ENCODE data around the gene TAGLN.
"Not testable (repeated sequence)": the region's sequence is repeated elsewhere in the genome, so short reads cannot be mapped to it uniquely, and the experiment has no call there.

Gene TAGLN

GRCh38 chr11:117181586-117182550, 17.3 kb upstream of the TAGLN start:
- DNase-seq: no peak

GRCh38 chr11:117182551-117182935, 16.6 kb upstream of the TAGLN start:
- DNase-seq: no peak

DNA sequence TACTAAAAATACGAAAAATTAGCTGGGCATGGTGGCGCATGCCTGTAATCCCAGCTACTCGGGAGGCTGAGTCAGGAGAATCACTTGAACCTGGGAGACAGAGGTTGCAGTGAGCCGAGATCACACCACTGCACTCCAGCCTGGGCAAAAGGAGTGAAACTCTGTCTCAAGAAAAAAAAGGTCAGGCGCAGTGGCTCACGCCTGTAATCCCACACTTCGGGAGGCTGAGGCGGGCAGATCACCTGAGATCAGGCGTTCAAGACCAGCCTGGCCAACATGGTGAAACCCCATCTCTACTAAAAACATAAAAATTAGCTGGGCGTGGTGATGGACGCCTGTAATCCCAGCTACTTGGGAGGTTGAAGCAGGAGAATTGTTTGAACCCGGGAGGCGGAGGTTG, 16.0 kb upstream of the TAGLN start:
- not testable (repeated sequence) for DNase-seq

DNA sequence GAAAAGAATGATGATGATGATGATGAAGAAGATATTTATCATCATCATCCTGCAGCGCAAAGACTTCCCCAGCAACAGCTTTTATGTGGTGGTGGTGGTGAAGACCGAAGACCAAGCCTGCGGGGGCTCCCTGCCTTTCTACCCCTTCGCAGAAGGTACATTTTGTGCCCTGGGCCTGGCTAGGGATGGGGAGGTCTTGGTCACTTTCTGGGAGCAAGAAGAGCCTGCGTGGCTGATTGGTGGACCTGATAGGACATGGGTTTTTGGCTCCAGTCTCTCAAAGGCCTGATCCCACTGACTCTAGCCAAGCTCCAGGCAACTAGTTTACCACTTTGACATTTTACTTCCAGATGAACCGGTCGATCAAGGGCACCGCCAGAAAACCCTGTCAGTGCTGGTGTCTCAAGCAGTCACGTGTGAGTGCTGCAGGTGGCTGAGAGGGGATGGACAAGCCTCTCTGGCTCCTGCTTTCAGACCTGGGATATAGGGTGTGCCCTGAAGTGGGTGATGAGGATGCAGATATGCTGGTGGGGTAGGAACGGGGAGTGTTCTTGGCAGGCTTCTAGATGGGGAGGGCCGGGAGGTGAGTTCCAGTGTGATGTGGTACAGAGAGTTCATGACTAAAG, 15.3 kb upstream of the TAGLN start:
- DNase-seq: no peak

DNA sequence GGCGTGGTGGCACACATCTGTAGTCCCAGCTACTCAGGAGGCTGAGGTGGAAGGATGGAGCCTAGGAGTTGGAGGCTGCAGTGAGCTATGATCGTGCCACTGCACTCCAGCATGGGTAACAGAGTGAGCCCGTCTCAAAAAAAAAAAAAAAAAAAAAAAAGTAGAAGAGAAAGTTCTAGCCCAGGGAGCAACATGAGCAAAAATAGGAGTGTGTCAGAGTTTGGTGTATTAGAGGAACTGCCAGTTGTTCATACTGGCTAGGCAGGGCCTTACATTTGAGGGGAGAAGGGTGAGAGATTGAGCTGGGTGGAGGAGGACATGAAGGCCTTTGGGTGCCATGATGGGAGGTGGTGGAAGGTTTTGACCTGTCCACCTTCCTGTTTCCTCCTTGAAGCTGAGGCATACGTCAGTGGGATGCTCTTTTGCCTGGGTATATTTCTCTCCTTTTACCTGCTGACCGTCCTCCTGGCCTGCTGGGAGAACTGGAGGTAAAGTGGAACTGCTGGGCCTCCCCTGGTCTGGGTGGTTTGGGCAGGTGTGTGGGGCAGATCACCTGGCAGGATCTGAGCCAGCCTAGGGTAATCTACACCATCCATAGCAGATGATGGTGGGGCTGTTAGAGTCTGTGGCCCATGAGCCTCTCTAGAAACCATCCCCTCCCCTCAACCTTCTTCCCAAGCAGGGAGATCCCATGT, 13.3 kb upstream of the TAGLN start:
- no peak for DNase-seq

DNA sequence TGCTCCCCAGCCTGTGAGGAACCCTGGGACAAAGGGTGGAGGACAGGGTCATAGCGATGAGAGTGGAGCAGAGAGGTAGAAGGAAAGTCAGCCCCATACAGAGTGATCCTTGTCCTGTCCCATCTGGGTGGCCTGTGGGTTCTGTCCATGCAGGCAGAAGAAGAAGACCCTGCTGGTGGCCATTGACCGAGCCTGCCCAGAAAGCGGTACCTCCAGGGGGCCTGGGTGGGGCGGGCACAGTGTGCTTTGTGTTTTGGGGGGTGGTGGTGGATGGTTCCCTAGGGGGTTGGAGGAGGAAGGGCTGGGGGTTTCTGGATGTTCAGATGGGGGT, 12.8 kb upstream of the TAGLN start:
- no peak for DNase-seq

- no peak for DNase-seq
These were observed 12.2 kb upstream of the TAGLN start for GRCh38 chr11:117187007-117187406.

DNA sequence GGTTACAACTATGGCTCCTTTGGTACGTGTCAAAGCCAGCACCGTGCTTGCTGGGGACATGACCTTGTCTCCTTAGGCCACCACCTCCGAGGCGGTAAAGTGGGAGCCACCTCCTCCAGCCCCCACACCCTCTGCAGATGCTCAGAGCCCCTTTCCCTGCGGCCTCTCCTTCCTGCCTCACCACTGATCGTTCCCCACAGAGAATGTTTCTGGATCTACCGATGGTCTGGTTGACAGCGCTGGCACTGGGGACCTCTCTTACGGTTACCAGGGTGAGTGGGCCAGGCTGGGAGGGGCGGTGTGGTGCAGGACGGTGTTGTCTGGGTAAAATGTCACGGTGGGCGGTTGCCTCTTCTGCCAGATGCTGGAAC, 11.8 kb upstream of the TAGLN start:
- DNase-seq: no peak

GRCh38 chr11:117187799-117188481, 11.2 kb upstream of the TAGLN start:
- no peak for DNase-seq

- no peak for DNase-seq
These were observed 10.5 kb upstream of the TAGLN start for GRCh38 chr11:117188620-117189081.

GRCh38 chr11:117189191-117189940, 9.8 kb upstream of the TAGLN start:
- no peak for DNase-seq

DNA sequence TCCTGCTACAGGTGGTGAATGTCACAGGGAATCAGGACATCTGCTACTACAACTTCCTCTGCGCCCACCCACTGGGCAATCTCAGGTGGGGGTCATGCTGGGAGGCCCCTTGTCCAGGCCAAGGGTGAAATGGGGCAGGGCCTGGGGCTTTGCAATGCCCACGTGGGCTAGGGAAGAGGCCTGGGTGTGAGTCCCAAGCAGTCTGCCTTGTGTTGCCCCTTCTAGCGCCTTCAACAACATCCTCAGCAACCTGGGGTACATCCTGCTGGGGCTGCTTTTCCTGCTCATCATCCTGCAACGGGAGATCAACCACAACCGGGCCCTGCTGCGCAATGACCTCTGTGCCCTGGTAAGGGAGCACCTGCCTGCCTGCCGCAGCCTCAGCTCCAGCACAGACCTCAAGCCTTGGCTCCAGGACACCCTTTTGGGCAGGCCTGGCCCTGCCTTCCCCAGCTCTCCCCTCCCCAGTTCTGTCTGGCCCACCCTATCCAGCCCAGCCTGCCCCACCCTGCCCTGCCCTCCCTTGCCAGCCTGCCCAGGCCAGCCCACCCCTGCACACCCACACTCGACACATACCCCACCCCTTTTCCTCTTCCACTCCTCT, 9.1 kb upstream of the TAGLN start:
- DNase-seq: no peak

GRCh38 chr11:117191680-117192400, 7.3 kb upstream of the TAGLN start:
- no peak for DNase-seq

GRCh38 chr11:117192401-117192875, 6.7 kb upstream of the TAGLN start:
- DNase-seq: no peak

GRCh38 chr11:117193130-117194020, 5.8 kb upstream of the TAGLN start:
- no peak for DNase-seq

GRCh38 chr11:117194267-117194666, 4.9 kb upstream of the TAGLN start:
- no peak for DNase-seq

GRCh38 chr11:117195258-117195657, 3.9 kb upstream of the TAGLN start:
- DNase-seq: no peak

GRCh38 chr11:117195761-117196160, 3.4 kb upstream of the TAGLN start:
- DNase-seq: no peak

DNA sequence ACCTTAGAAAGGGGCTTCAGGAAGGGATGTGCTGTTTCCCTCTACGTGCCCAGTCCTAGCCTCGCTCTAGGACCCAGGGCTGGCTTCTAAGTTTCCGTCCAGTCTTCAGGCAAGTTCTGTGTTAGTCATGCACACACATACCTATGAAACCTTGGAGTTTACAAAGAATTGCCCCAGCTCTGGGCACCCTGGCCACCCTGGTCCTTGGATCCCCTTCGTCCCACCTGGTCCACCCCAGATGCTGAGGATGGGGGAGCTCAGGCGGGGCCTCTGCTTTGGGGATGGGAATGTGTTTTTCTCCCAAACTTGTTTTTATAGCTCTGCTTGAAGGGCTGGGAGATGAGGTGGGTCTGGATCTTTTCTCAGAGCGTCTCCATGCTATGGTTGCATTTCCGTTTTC, 2.2 kb upstream of the TAGLN start:
- no peak for DNase-seq

All from activated T-cell treated with anti-CD3 and anti-CD28 coated beads for 4 hours (primary cell).